ENCODE results near the gene STRA6.

Gene STRA6

GRCh38 chr15:74226761-74227540 lies 24.4 kb upstream of the STRA6 start:
- TF ChIP-seq, protein P1, sequence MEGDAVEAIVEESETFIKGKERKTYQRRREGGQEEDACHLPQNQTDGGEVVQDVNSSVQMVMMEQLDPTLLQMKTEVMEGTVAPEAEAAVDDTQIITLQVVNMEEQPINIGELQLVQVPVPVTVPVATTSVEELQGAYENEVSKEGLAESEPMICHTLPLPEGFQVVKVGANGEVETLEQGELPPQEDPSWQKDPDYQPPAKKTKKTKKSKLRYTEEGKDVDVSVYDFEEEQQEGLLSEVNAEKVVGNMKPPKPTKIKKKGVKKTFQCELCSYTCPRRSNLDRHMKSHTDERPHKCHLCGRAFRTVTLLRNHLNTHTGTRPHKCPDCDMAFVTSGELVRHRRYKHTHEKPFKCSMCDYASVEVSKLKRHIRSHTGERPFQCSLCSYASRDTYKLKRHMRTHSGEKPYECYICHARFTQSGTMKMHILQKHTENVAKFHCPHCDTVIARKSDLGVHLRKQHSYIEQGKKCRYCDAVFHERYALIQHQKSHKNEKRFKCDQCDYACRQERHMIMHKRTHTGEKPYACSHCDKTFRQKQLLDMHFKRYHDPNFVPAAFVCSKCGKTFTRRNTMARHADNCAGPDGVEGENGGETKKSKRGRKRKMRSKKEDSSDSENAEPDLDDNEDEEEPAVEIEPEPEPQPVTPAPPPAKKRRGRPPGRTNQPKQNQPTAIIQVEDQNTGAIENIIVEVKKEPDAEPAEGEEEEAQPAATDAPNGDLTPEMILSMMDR (IDR thresholded peaks at IDR 0.05; ENCODE audit: low read depth, low read length, missing control alignments) = no peak
- no peak for DNase-seq (ENCODE audit: low read depth)
- H3K4me3 ChIP-seq (ENCODE audit: low read depth, low read length) = no peak overlapping the region

DNA sequence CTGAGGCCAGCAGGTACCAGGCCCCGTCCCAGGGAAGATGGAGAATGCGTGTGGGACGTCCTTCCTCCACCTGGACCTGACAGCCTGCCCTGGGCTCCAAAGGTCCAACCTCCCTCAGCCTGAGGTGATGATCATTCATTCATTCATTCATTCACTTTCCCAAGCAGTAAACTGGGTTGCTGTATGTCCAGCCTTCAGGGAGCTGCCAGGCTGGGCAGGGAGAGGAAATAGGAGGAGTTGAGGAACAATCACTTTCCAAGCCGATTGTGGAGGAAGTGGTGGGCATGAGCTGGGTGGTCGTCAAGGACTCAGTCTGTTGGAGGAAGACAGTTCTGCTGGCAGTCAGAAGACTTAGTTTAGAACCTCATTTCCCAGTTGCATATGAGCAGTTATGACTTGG lies 23.3 kb upstream of the STRA6 start:
- no peak overlapping the region for H3K4me3 ChIP-seq (ENCODE audit: low read depth, low read length)
- no peak for DNase-seq (ENCODE audit: low read depth)
- TF ChIP-seq, protein P1 (IDR thresholded peaks at IDR 0.05; ENCODE audit: low read depth, low read length, missing control alignments) = no peak

DNA sequence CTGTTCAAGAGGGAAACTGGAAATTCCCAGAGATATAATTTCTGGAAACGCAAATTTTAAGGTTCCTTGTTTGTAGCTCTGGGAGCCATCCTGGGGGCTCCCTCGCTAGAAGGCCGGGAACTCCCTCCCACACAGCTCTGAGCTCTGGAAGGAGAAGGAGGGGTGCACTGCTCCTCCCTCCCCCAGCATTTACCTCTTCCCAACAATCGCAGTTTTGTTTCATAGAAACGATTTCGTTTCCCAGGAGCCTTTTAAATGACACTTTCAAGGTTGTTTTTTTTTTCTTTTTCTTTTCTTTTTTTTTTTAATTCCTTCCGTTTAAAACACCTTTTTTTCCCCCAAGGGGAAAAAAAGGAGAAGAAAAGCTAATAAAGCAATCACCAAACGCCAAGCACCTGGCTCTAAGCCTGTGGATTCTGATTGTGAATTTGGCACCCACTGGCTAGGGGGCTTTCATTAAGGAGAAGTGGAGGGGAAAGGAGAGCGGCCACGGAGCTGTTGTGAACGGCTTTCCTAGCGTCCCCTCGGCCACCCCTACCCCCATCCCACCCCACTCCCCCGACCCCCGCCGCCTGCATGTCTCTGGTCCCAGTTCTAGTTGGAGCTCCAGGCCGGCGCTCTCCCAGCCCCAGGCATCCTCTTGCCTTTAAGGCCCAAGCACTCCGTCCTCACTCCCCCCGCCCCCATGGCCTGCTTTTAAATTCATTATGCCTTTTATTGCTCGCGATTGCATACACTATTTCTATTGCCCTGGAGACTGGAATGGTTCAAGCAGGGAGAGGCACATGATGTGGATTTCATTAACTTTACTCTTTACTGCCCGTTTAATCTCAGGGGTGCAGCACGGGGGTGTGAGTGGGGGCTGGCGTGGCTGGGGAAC lies 19.9 kb upstream of the STRA6 start:
- TF ChIP-seq, protein P1 (IDR thresholded peaks at IDR 0.05; ENCODE audit: low read depth, low read length, missing control alignments) = no peak
- no peak for DNase-seq (ENCODE audit: low read depth)
- H3K4me3 ChIP-seq (ENCODE audit: low read depth, low read length) = no peak overlapping the region

DNA sequence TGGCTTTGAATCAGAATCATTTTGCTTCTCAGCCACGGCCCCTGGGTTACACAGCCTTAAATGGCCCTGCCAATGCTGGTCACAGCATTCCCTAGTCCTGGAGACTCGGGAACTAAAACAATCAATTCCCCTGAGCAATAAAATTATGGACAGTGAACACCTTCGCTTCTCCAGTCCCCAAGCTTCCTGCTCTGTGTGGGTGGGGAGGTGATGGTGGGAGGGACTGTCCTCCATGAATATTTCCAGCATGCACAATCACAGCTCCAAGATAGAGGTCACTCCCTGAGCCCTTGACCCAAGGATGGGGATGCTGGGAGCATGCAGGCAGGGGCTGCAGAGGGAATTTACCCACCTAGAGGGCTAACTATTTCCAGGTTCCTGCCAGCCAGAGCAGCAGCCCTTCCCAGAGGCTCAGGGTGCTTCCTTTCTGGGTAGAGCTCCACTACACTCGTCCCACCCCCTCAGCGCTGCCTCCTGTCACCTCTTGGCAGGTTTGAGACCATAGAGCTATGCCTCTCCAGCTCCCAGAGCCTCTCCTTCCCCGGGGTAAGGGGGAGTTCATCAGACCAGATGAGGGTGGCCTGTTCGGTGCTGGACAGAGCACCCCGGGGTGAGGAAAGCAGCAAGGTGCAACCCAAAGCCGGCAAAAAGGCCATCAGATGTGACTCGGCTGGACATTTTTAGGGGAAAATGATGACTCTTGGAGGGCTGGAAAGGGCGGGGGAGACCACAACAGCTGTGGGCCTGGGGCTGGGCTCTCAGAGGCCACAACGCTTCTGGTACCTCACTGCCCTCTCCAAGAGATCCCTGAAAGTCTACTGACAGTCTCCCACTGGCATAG lies 19.0 kb upstream of the STRA6 start:
- H3K4me3 ChIP-seq (ENCODE audit: low read depth, low read length) = no peak overlapping the region
- DNase-seq (ENCODE audit: low read depth) = no peak
- TF ChIP-seq, protein P1 (IDR thresholded peaks at IDR 0.05; ENCODE audit: low read depth, low read length, missing control alignments) = no peak

DNA sequence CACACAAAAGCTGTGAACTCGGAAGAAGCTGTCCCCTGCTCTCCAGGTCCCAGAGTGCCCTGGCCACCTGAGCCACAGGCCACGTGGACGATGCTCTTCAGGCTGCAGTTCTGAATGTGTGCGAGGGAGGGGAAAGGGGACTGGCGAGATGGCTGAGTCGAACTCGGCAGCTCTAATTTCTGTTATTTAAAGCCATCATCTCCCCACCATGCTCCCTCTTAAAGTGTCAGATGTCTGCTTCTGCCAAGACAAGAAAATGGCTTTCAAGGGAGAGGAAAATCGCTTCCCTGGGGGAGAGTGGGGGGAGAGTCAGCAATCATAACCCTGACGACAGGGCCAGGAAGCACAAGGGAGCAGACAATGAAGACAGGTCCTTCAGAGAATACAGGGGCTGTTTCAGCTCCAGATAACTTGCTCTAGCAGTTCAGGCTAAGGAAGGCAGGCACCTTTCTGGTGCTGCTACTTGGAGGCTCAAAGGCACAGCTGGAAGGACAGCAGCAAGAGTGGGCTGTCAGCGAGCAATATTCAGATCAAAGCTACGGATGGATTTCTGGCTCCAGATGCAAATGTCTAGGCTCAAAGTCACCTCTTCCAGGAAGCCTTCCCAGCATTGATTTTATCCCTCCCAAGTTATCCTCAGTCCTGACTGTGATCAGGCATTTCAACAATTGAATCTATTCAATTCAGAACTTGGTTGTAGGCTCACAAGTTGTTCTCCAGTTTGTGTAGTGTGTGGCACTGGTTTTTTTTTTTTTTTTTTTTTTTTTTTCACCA lies 18.1 kb upstream of the STRA6 start:
- TF ChIP-seq, protein P1 (IDR thresholded peaks at IDR 0.05; ENCODE audit: low read depth, low read length, missing control alignments) = no peak
- DNase-seq (ENCODE audit: low read depth) = no peak
- H3K4me3 ChIP-seq (ENCODE audit: low read depth, low read length) = no peak overlapping the region

Measured in GM12864 (cell line).